Skeletal muscle tissue (tissue), 4 donors: ENCODE results near the gene ZNF705A. TPM values are rescaled to one million over a fixed set of nuclear protein-coding genes. Genes with fewer than 3 reads are reported as not detected.
A peak's percentile ranks its signal among the peaks of the same experiment; 100 is the strongest.
"Not testable (repeated sequence)": the region's sequence is repeated elsewhere in the genome, so short reads cannot be mapped to it uniquely, and the experiment has no call there.

Experiments
- H3K27ac ChIP-seq: one replicate; pipeline ENCODE4 v1.7.0; 2013; ENCODE audit warnings: mild to moderate bottlenecking, low read depth, low read length, inconsistent platforms
- H3K27me3 ChIP-seq, 3 donors: one replicate each; pipeline ENCODE4 v1.7.0; 2013; ENCODE audit warnings: low read length in 3 of 3; ENCODE audit not compliant: control insufficient read depth in 3 of 3, insufficient read depth in 3 of 3
- H3K36me3 ChIP-seq, 3 donors: one replicate each; pipeline ENCODE4 v1.7.0; 2013; ENCODE audit warnings: low read length in 3 of 3; ENCODE audit not compliant: control insufficient read depth in 3 of 3, insufficient read depth in 3 of 3
- H3K4me1 ChIP-seq, 3 donors: one replicate each; pipeline ENCODE4 v1.7.0; 2013; ENCODE audit warnings: low read length in 3 of 3, mild to moderate bottlenecking in 3 of 3; ENCODE audit not compliant: control insufficient read depth in 3 of 3, insufficient read depth in 3 of 3
- H3K4me3 ChIP-seq, 3 donors: one replicate each; pipeline ENCODE4 v1.7.0; 2013; ENCODE audit warnings: low read length in 3 of 3
- H3K9ac ChIP-seq, 3 donors: one replicate each; pipeline ENCODE4 v1.7.0; 2013; ENCODE audit warnings: low read length in 3 of 3, mild to moderate bottlenecking in 3 of 3, moderate library complexity in 2 of 3, low read depth in 1 of 3
- H3K9me3 ChIP-seq, 3 donors: one replicate each; pipeline ENCODE4 v1.7.0; 2013; ENCODE audit warnings: low read length in 3 of 3; ENCODE audit not compliant: control insufficient read depth in 3 of 3
- total RNA-seq: library from RNA; depleted of rRNA; stranded (reverse); fragments of >200 nt; gene quantifications from one replicate; pipeline ENCODE4 v1.2.3, GENCODE V29; 2014
- donor health status: Osteomylitis.

ZNF705A gene
- total RNA-seq, 1 donor from 2014 or later, result not detected

GRCh38 chr12:8226355-8226754 lies 69.5 kb downstream of the ZNF705A start:
- Histone ChIP-seq H3K9ac (no peak overlapping the region), H3K36me3 (no peaks in the 10 kb centered on the region), H3K4me1 (no peaks in the 10 kb centered on the region), H3K27me3 (no peaks in the 10 kb centered on the region), H3K9me3 (no peaks in the 10 kb centered on the region), H3K4me3 (no peak overlapping the region), H3K27ac (no peak overlapping the region)

GRCh38 chr12:8226992-8227731 lies 70.3 kb downstream of the ZNF705A start, which contains the start of gene FAM90A1:
Gene FAM90A1 (minus strand): TSS chr12:8227618. CDS start chr12:8224832, 2,786 bp downstream.
- not testable (repeated sequence) for H3K9me3 ChIP-seq, H3K4me1 ChIP-seq, H3K27me3 ChIP-seq, H3K36me3 ChIP-seq, H3K9ac ChIP-seq, H3K27ac ChIP-seq
- peak within 1 kb of the TSS in 1 of 3 donors; percentile 2 for H3K4me3 ChIP-seq

- not testable (repeated sequence) for H3K36me3 ChIP-seq, H3K27me3 ChIP-seq, H3K9ac ChIP-seq, H3K27ac ChIP-seq, H3K4me3 ChIP-seq, H3K4me1 ChIP-seq, H3K9me3 ChIP-seq
Measured at GRCh38 chr12:8227732-8228077, 70.9 kb downstream of the ZNF705A start.

- not testable (repeated sequence) for H3K9ac ChIP-seq, H3K4me1 ChIP-seq, H3K27me3 ChIP-seq, H3K4me3 ChIP-seq, H3K27ac ChIP-seq, H3K36me3 ChIP-seq, H3K9me3 ChIP-seq
Measured at GRCh38 chr12:8228607-8229006, 71.8 kb downstream of the ZNF705A start.

- not testable (repeated sequence) for H3K36me3 ChIP-seq, H3K9ac ChIP-seq, H3K27me3 ChIP-seq, H3K4me3 ChIP-seq, H3K27ac ChIP-seq, H3K4me1 ChIP-seq, H3K9me3 ChIP-seq
Measured at GRCh38 chr12:8229486-8229885, 72.7 kb downstream of the ZNF705A start.

Other genes with a start within 250 kb of the ZNF705A start
- 49.6 TPM for gene SLC2A3, start 220.8 kb upstream of the ZNF705A start, total RNA-seq
- gene FOXJ2, start 124.3 kb upstream of the ZNF705A start, total RNA-seq, result 9.4 TPM
- 7.8 TPM for gene C3AR1, start 90.7 kb upstream of the ZNF705A start, total RNA-seq
- 25.1 TPM for gene NECAP1, start 74.7 kb upstream of the ZNF705A start, total RNA-seq
- gene CLEC4A, start 33.4 kb upstream of the ZNF705A start, total RNA-seq, result not detected
- 0.52 TPM for gene FAM90A1, start 70.6 kb downstream of the ZNF705A start, total RNA-seq